ENCODE data around the gene ALDH5A1. TPM values are rescaled to one million over a fixed set of nuclear protein-coding genes. Genes with fewer than 3 reads are reported as not detected.
A peak's percentile ranks its signal among the peaks of the same experiment; 100 is the strongest.

The ALDH5A1 gene
- polyA plus RNA-seq, 1 donor, result 29.8 TPM

- Histone ChIP-seq H3K4me1 (ENCODE audit: control insufficient read depth, insufficient read depth, low read length) (no peaks in the 10 kb centered on the region), H3K27me3 (ENCODE audit: control insufficient read depth, insufficient read depth, low read length) (no peaks in the 10 kb centered on the region), H3K4me3 (ENCODE audit: low read length) (no peak overlapping the region), H3K27ac (ENCODE audit: low read length) (no peak overlapping the region), H3K9me3 (ENCODE audit: control insufficient read depth, low read depth, low read length) (no peaks in the 10 kb centered on the region), H3K36me3 (ENCODE audit: control insufficient read depth, insufficient read depth, low read length) (no peaks in the 10 kb centered on the region)
- WGBS (ENCODE audit: insufficient coverage, low lambda C conversion rate), result no CpG with 5 or more reads among the region's 10 CpGs
- no peak for DNase-seq
Measured at GRCh38 chr6:24564081-24564480, 69.3 kb downstream of the ALDH5A1 start.

- Histone ChIP-seq H3K4me3 (ENCODE audit: low read length) (no peak overlapping the region), H3K27ac (ENCODE audit: low read length) (no peak overlapping the region), H3K4me1 (ENCODE audit: control insufficient read depth, insufficient read depth, low read length) (no peaks in the 10 kb centered on the region), H3K27me3 (ENCODE audit: control insufficient read depth, insufficient read depth, low read length) (no peaks in the 10 kb centered on the region), H3K9me3 (ENCODE audit: control insufficient read depth, low read depth, low read length) (no peaks in the 10 kb centered on the region), H3K36me3 (ENCODE audit: control insufficient read depth, insufficient read depth, low read length) (no peaks in the 10 kb centered on the region)
- DNase-seq, result no peak
- WGBS (ENCODE audit: insufficient coverage, low lambda C conversion rate), result no CpG with 5 or more reads among the region's 9 CpGs
Measured at GRCh38 chr6:24565196-24565595, 70.4 kb downstream of the ALDH5A1 start.

GRCh38 chr6:24566020-24566767 is 71.4 kb downstream of the ALDH5A1 start:
- Histone ChIP-seq H3K27me3 (ENCODE audit: control insufficient read depth, insufficient read depth, low read length) (no peaks in the 10 kb centered on the region), H3K27ac (ENCODE audit: low read length) (no peak overlapping the region), H3K9me3 (ENCODE audit: control insufficient read depth, low read depth, low read length) (no peaks in the 10 kb centered on the region), H3K4me1 (ENCODE audit: control insufficient read depth, insufficient read depth, low read length) (no peaks in the 10 kb centered on the region), H3K36me3 (ENCODE audit: control insufficient read depth, insufficient read depth, low read length) (no peaks in the 10 kb centered on the region), H3K4me3 (ENCODE audit: low read length) (no peak overlapping the region)
- WGBS (ENCODE audit: insufficient coverage, low lambda C conversion rate), result 60% methylated on average over 1 of the region's 5 CpGs
- peak; percentile 40 to 50 for DNase-seq

GRCh38 chr6:24568683-24569082 is 73.9 kb downstream of the ALDH5A1 start:
- WGBS (ENCODE audit: insufficient coverage, low lambda C conversion rate), result no CpG with 5 or more reads among the region's 4 CpGs
- H3K4me1 ChIP-seq (ENCODE audit: control insufficient read depth, insufficient read depth, low read length), result no peaks in the 10 kb centered on the region
- no peak overlapping the region for H3K4me3 ChIP-seq (ENCODE audit: low read length)
- no peaks in the 10 kb centered on the region for H3K36me3 ChIP-seq (ENCODE audit: control insufficient read depth, insufficient read depth, low read length)
- H3K27me3 ChIP-seq (ENCODE audit: control insufficient read depth, insufficient read depth, low read length), result no peaks in the 10 kb centered on the region
- no peak overlapping the region for H3K27ac ChIP-seq (ENCODE audit: low read length)
- no peak for DNase-seq
- no peaks in the 10 kb centered on the region for H3K9me3 ChIP-seq (ENCODE audit: control insufficient read depth, low read depth, low read length)

GRCh38 chr6:24569811-24570210 is 75.0 kb downstream of the ALDH5A1 start:
- no peak for DNase-seq
- Histone ChIP-seq H3K27me3 (ENCODE audit: control insufficient read depth, insufficient read depth, low read length) (no peaks in the 10 kb centered on the region), H3K36me3 (ENCODE audit: control insufficient read depth, insufficient read depth, low read length) (no peaks in the 10 kb centered on the region), H3K27ac (ENCODE audit: low read length) (no peak overlapping the region), H3K4me1 (ENCODE audit: control insufficient read depth, insufficient read depth, low read length) (no peaks in the 10 kb centered on the region), H3K9me3 (ENCODE audit: control insufficient read depth, low read depth, low read length) (no peaks in the 10 kb centered on the region), H3K4me3 (ENCODE audit: low read length) (no peak overlapping the region)
- WGBS (ENCODE audit: insufficient coverage, low lambda C conversion rate), result no CpG with 5 or more reads among the region's 5 CpGs

- DNase-seq, result no peak
- Histone ChIP-seq H3K27ac (ENCODE audit: low read length) (no peak overlapping the region), H3K4me3 (ENCODE audit: low read length) (no peak overlapping the region), H3K9me3 (ENCODE audit: control insufficient read depth, low read depth, low read length) (no peaks in the 10 kb centered on the region), H3K4me1 (ENCODE audit: control insufficient read depth, insufficient read depth, low read length) (no peaks in the 10 kb centered on the region), H3K36me3 (ENCODE audit: control insufficient read depth, insufficient read depth, low read length) (no peaks in the 10 kb centered on the region), H3K27me3 (ENCODE audit: control insufficient read depth, insufficient read depth, low read length) (no peaks in the 10 kb centered on the region)
- 100% methylated on average over 1 of the region's 6 CpGs for WGBS (ENCODE audit: insufficient coverage, low lambda C conversion rate)
Measured at GRCh38 chr6:24571361-24571760, 76.6 kb downstream of the ALDH5A1 start.

- no peak for DNase-seq
- H3K9me3 ChIP-seq (ENCODE audit: control insufficient read depth, low read depth, low read length), result no peaks in the 10 kb centered on the region
Measured at GRCh38 chr6:24574809-24575208, 80.0 kb downstream of the ALDH5A1 start.

GRCh38 chr6:24576447-24576846 is 81.7 kb downstream of the ALDH5A1 start:
- Histone ChIP-seq H3K4me3 (ENCODE audit: low read length) (no peak overlapping the region), H3K9me3 (ENCODE audit: control insufficient read depth, low read depth, low read length) (no peaks in the 10 kb centered on the region), H3K36me3 (ENCODE audit: control insufficient read depth, insufficient read depth, low read length) (no peaks in the 10 kb centered on the region), H3K27me3 (ENCODE audit: control insufficient read depth, insufficient read depth, low read length) (no peaks in the 10 kb centered on the region), H3K27ac (ENCODE audit: low read length) (no peak overlapping the region), H3K4me1 (ENCODE audit: control insufficient read depth, insufficient read depth, low read length) (no peaks in the 10 kb centered on the region)
- 93% methylated on average over 2 of the region's 6 CpGs for WGBS (ENCODE audit: insufficient coverage, low lambda C conversion rate)
- no peak for DNase-seq

More at GRCh38 chr6:24574809-24575208, 80.0 kb downstream of the ALDH5A1 start:
- 83% methylated on average over 1 of the region's 4 CpGs for WGBS (ENCODE audit: insufficient coverage, low lambda C conversion rate)
- H3K4me3 ChIP-seq (ENCODE audit: low read length), result no peak overlapping the region
- H3K27me3 ChIP-seq (ENCODE audit: control insufficient read depth, insufficient read depth, low read length), result no peaks in the 10 kb centered on the region
- no peaks in the 10 kb centered on the region for H3K36me3 ChIP-seq (ENCODE audit: control insufficient read depth, insufficient read depth, low read length)
- no peaks in the 10 kb centered on the region for H3K4me1 ChIP-seq (ENCODE audit: control insufficient read depth, insufficient read depth, low read length)
- H3K27ac ChIP-seq (ENCODE audit: low read length), result no peak overlapping the region

GRCh38 chr6:24581084-24581669 is 86.4 kb downstream of the ALDH5A1 start:
- WGBS (ENCODE audit: insufficient coverage, low lambda C conversion rate), result 71% methylated on average over 1 of the region's 7 CpGs

GRCh38 chr6:24583463-24584381 is 89.0 kb downstream of the ALDH5A1 start:
- Histone ChIP-seq H3K4me3 (ENCODE audit: low read length) (no peak overlapping the region), H3K27me3 (ENCODE audit: control insufficient read depth, insufficient read depth, low read length) (no peaks in the 10 kb centered on the region), H3K4me1 (ENCODE audit: control insufficient read depth, insufficient read depth, low read length) (peaks cover 11% of the 10 kb centered on the region), H3K27ac (ENCODE audit: low read length) (peak overlapping the region; percentile 55), H3K9me3 (ENCODE audit: control insufficient read depth, low read depth, low read length) (no peaks in the 10 kb centered on the region), H3K36me3 (ENCODE audit: control insufficient read depth, insufficient read depth, low read length) (no peaks in the 10 kb centered on the region)
- peak; percentile 57 to 76 for DNase-seq
- WGBS (ENCODE audit: insufficient coverage, low lambda C conversion rate), result 5% methylated on average over 4 of the region's 15 CpGs

More at GRCh38 chr6:24581084-24581669, 86.4 kb downstream of the ALDH5A1 start:
- Histone ChIP-seq H3K36me3 (ENCODE audit: control insufficient read depth, insufficient read depth, low read length) (no peaks in the 10 kb centered on the region), H3K4me3 (ENCODE audit: low read length) (no peak overlapping the region), H3K4me1 (ENCODE audit: control insufficient read depth, insufficient read depth, low read length) (peaks cover 11% of the 10 kb centered on the region), H3K27ac (ENCODE audit: low read length) (no peak overlapping the region), H3K9me3 (ENCODE audit: control insufficient read depth, low read depth, low read length) (no peaks in the 10 kb centered on the region), H3K27me3 (ENCODE audit: control insufficient read depth, insufficient read depth, low read length) (no peaks in the 10 kb centered on the region)
- peak; percentile 40 to 57 for DNase-seq
